Germinal center (tissue), 1 donor: ENCODE measurements around the gene CARD19.

Experiments
- DNase-seq: peaks from one replicate; pipeline ENCODE4 v3.0.0; 2012; ENCODE audit warnings: mixed read lengths, low spot score

The CARD19 gene

DNA sequence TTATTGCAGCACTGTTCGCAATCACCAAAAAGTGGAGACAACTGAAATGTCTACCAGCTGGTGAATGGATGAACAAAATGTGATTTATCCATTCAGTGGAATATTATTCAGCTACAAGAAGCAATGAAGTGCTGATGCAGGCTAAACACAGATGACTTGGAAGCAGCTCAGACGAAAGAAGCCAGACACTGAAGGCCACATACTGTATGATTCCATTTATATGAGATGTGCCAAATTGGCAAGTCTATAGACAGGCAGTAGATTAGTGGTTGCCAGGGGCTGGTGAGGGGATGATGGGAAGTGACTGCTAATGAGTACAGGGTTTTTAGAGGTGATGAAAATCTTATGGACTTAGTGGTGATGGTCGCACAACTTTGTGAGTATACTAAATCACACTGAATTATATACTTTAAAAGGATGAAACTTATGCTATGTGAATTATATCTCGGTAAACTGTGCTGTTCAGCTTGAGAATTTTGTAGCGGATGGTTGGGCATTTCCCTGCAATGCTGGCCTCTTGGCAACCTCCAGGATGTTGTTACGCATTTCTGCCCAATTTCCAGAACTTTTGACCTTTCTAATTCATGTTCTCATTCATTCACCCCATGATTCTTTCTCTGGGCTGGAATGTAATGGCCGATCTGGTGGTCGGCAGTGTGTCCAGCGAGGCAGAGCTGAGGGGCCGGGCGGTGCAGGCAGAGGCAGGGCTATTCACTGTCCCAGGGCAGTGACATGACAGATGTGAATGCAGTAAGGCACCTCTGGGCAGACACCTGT is 66.0 kb downstream of the CARD19 start:
- no peak for DNase-seq
